Ovary (tissue), 9 donors: ENCODE measurements around the gene RAP1GAP2. TPM values are rescaled to one million over a fixed set of nuclear protein-coding genes. Genes with fewer than 3 reads are reported as not detected.

Experiments used
- DNase-seq, 5 donors: peaks; one replicate each; pipeline ENCODE4 v3.0.0-alpha.2; 2019 to 2020
- H3K27ac ChIP-seq, 2 donors: fragments of 200-600 bp; one replicate each; pipeline versions ENCODE4 v1.5.1 to v1.8.0; 2019 to 2022
- H3K27me3 ChIP-seq: fragments of 200-600 bp; one replicate; pipeline ENCODE4 v1.8.0; 2022
- H3K36me3 ChIP-seq: fragments of 200-600 bp; sonication (generic); one replicate; pipeline ENCODE4 v1.5.1; 2019
- H3K4me1 ChIP-seq: one replicate; pipeline ENCODE4 v1.8.1; 2013; ENCODE audit warnings: mild to moderate bottlenecking, moderate library complexity; ENCODE audit not compliant: insufficient read depth
- H3K4me3 ChIP-seq: fragments of 200-600 bp; sonication (generic); one replicate; pipeline ENCODE4 v1.5.1; 2017
- H3K9me3 ChIP-seq, 2 donors: fragments of 200-600 bp in 1 of 2; sonication (generic) in 1 of 2; one replicate each; pipeline versions ENCODE4 v1.5.1 to v1.8.1; 2013 to 2019; ENCODE audit warnings: mild to moderate bottlenecking in 1 of 2, moderate library complexity in 1 of 2
- EP300 ChIP-seq: sonication (generic); formaldehyde crosslinking; IDR thresholded peaks from one replicate; pipeline ENCODE4 v1.6.1; 2017; ENCODE audit warnings: antibody characterized with exemption
- POLR2A ChIP-seq: fragments of 450-650 bp; IDR thresholded peaks from one replicate; pipeline ENCODE4 v1.6.1; 2017; ENCODE audit warnings: antibody characterized with exemption, mild to moderate bottlenecking, moderate library complexity
- WGBS, 3 donors: extraction: QIAGEN DNeasy Blood & Tissue Kit in 1 of 3; methylation state at CpG; one replicate each; pipeline versions ENCODE4 v1.1.5 to v1.1.7; 2013 to 2017; 5-methylcytosine and 5-hydroxymethylcytosine counted together
- intact Hi-C, 4 donors: fragments of 100-400 bp; cut with DNase I; formaldehyde crosslinking; loops; one replicate each; pipeline versions ENCODE4 v1.11.0 to v1.15.1; 2022 to 2023
- polyA plus RNA-seq, 2 donors: library from polyadenylated mRNA; stranded (reverse); fragments of 200-250 nt in 1 of 2; fragments of 350-450 nt in 1 of 2; fragmentation: Illumina TruSeq in 1 of 2; extraction: RNeasy Lipid Tissue Mini Kit (QIAGEN cat#74804) in 1 of 2; gene quantifications; one replicate each; pipeline ENCODE4 v1.2.3, GENCODE V29; 2013 to 2014
- total RNA-seq, 7 donors: library from RNA; depleted of rRNA in 2 of 7; stranded (reverse); fragments of >200 nt in 2 of 7; fragmentation: NEBNext Ultra II Directional in 3 of 7; extraction: Animal tissue kit (Norgen Biotek cat#: 25700) in 3 of 7; gene quantifications; one replicate each; pipeline versions ENCODE4 v1.1.0 to v1.2.4, GENCODE V29; 2016 to 2023
- TF ChIP-seq, protein P1 (sequence below), 3 donors: fragments of 450-650 bp in 2 of 3; fragments of 200-600 bp in 1 of 3; IDR thresholded peaks; one replicate each; pipeline versions ENCODE4 v1.5.1 to v1.8.0; 2016 to 2022; ENCODE audit warnings: antibody characterized with exemption in 3 of 3, mild to moderate bottlenecking in 1 of 3
- donor health status: DM: no; HTN: no; CAD: no; lungs with moderate emphysema.
- donor health status: DM: no; HTN: no; CAD: no.
- donor health status: Bipolar disorder and iron deficiency.
- donor health status: DM: yes; HTN: yes; CAD: no.
- donor health status: DM: no; HTN: no; CAD: no.
- donor health status: DM: yes; HTN: yes; CAD: no.

Gene RAP1GAP2
- total and polyA plus RNA-seq, 9 donors, result 4.3 to 15.4 (median 12.3) TPM

DNA sequence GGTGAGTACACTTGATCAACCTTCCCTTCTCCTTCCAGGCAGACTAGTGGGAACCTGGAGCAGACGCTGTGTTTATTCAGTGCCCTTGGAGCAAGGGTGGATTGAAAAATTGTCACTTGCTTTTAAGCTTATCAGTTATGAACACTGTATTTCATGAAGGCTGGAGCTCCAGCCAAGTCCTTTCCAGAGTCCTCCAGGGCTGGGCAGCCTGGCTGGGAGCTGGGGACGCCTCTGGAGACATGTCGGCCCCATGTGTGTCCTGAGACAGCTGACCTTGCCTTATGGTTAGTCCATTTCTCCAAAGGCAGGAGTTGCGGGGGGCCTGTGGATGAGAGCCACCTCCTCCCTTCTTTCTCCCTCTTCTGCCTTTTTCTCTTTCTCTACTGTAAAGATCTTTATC, 67.0 kb downstream of the RAP1GAP2 start:
- intact Hi-C loops, result no loop called here
- Histone ChIP-seq H3K4me3 (no peak overlapping the region), H3K36me3 (no peaks in the 10 kb centered on the region), H3K4me1 (no peaks in the 10 kb centered on the region), H3K9me3 (no peaks in the 10 kb centered on the region), H3K27me3 (no peaks in the 10 kb centered on the region), H3K27ac (no peak overlapping the region)
- 76 to 87% (median 83%) methylated on average over 4 of the region's 4 CpGs for WGBS, 3 donors
- no peak for DNase-seq
- no peak for TF ChIP-seq POLR2A
- TF ChIP-seq, protein P1, sequence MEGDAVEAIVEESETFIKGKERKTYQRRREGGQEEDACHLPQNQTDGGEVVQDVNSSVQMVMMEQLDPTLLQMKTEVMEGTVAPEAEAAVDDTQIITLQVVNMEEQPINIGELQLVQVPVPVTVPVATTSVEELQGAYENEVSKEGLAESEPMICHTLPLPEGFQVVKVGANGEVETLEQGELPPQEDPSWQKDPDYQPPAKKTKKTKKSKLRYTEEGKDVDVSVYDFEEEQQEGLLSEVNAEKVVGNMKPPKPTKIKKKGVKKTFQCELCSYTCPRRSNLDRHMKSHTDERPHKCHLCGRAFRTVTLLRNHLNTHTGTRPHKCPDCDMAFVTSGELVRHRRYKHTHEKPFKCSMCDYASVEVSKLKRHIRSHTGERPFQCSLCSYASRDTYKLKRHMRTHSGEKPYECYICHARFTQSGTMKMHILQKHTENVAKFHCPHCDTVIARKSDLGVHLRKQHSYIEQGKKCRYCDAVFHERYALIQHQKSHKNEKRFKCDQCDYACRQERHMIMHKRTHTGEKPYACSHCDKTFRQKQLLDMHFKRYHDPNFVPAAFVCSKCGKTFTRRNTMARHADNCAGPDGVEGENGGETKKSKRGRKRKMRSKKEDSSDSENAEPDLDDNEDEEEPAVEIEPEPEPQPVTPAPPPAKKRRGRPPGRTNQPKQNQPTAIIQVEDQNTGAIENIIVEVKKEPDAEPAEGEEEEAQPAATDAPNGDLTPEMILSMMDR (IDR thresholded peaks at IDR 0.05), result no peak

DNA sequence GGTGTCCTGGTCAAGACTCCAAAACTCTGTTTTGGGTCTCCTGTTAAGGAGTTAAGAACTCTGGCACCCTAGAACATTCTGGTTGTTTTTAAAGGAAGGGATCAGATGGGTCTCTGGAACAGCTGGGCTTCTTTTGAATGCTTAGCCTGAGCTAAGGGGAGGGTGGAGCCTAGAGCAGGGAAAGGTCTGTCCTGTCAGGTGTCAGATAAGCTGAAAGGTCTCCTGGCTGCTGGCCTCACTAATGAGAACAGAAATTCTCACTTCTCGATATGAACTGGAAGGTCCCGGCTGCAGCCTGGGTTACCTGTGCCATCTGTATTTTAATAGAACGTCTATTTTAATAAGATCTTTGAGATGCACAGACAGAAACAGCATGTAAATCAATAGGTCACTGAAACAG, 69.0 kb downstream of the RAP1GAP2 start:
- DNase-seq, result no peak
- H3K27ac ChIP-seq, result no peak overlapping the region
- H3K36me3 ChIP-seq, result no peaks in the 10 kb centered on the region
- 52 to 70% (median 66%) methylated on average over 3 of the region's 3 CpGs for WGBS, 3 donors
- TF ChIP-seq EP300 (no peak), POLR2A (no peak)
- TF ChIP-seq, protein P1 (IDR thresholded peaks at IDR 0.05), result no peak
- intact Hi-C loops, result no loop called here
- no peaks in the 10 kb centered on the region for H3K9me3 ChIP-seq
- H3K4me3 ChIP-seq, result no peak overlapping the region
- no peaks in the 10 kb centered on the region for H3K27me3 ChIP-seq
- no peaks in the 10 kb centered on the region for H3K4me1 ChIP-seq

DNA sequence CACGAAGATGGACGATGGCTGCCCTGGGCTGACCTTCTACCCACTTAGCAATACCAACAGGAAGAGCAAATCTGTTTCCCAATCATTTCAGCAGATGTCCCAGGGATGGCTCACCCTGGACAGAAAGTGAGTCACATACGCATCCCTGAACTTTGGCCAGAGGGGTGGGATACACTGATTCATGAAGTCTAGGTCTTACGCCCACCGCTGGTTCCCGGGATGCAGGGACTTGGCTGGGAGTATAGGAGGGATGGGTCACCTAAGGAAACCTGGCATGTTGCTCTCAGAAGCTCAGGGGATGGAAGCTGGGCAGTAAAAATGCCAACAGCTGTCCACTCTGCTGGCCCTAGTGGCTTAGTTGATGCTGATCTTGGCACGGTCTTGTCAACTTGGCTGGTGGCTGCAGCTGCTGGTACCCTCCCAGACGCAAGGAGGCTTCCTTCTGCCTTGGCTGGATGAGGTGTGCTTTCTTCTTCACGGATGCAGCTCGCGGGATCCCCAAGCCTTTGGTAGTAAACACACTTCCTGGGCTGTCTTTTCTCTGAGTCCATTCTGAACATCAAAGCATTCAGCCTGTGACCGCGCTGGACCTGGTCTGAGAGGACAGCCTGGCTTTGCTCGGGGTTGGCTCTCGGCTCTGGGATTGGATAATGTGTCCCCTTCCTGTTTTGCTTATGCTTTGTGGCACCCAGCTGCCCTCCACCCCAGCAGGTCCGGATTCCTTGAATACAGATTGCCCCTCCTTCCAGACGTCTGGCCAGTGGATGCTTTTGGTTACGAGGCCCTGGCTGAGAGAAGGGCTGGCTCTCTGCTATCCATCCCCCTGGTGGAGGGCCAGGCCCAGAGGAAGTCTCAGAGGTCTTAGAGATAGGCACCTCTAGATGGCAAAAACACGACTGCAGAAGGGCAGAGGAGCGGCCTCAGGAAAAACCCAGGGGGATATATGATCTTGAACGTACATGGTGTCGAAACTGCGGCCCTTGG, 71.5 kb downstream of the RAP1GAP2 start:
- Histone ChIP-seq H3K27ac (no peak overlapping the region), H3K27me3 (no peaks in the 10 kb centered on the region), H3K4me1 (no peaks in the 10 kb centered on the region), H3K4me3 (no peak overlapping the region), H3K36me3 (no peaks in the 10 kb centered on the region), H3K9me3 (no peaks in the 10 kb centered on the region)
- intact Hi-C loops, result no loop called here
- TF ChIP-seq EP300 (no peak), POLR2A (no peak)
- TF ChIP-seq, protein P1 (IDR thresholded peaks at IDR 0.05), result no peak
- WGBS, 3 donors, result 53 to 59% (median 56%) methylated on average over 23 of the region's 23 CpGs
- DNase-seq, result no peak

DNA sequence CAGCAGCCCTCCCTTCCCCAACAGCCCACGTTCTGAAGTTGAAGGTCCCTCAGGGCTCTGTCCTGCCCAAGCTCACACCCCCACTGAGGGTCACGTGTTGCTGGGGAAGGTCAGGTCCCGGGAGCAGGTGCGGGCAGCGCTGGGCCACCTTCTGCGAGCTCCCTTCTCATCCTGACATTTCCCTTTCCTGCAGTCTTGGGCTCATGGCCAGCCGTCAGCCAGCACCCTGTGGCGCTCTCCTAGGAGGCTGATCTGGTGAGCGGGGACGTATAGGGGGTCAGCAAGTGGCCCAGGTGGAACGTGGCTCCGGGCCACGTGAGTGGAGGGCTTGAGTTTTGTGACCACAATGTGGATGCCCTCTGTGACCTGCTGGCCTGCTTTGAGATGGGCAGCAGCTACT, 73.4 kb downstream of the RAP1GAP2 start:
- intact Hi-C loops, result no loop called here
- H3K4me3 ChIP-seq, result no peak overlapping the region
- WGBS, 3 donors, result 74 to 78% (median 77%) methylated on average over 12 to 13 of the region's 13 CpGs
- no peaks in the 10 kb centered on the region for H3K27me3 ChIP-seq
- H3K9me3 ChIP-seq, result no peaks in the 10 kb centered on the region
- TF ChIP-seq, protein P1 (IDR thresholded peaks at IDR 0.05), result no peak
- TF ChIP-seq EP300 (no peak), POLR2A (no peak)
- H3K36me3 ChIP-seq, result no peaks in the 10 kb centered on the region
- no peak for DNase-seq
- H3K27ac ChIP-seq, result no peak overlapping the region
- H3K4me1 ChIP-seq, result no peaks in the 10 kb centered on the region
